GM12872 (cell line): ENCODE measurements around the gene KNL1.

ENCODE experiments used
- TF ChIP-seq, protein P1 (sequence below): IDR thresholded peaks from 3 replicates; pipeline ENCODE4 v1.5.1; 2011; ENCODE audit warnings: low read depth, mild to moderate bottlenecking, low read length, moderate library complexity; ENCODE audit not compliant: insufficient read depth

Gene KNL1

DNA sequence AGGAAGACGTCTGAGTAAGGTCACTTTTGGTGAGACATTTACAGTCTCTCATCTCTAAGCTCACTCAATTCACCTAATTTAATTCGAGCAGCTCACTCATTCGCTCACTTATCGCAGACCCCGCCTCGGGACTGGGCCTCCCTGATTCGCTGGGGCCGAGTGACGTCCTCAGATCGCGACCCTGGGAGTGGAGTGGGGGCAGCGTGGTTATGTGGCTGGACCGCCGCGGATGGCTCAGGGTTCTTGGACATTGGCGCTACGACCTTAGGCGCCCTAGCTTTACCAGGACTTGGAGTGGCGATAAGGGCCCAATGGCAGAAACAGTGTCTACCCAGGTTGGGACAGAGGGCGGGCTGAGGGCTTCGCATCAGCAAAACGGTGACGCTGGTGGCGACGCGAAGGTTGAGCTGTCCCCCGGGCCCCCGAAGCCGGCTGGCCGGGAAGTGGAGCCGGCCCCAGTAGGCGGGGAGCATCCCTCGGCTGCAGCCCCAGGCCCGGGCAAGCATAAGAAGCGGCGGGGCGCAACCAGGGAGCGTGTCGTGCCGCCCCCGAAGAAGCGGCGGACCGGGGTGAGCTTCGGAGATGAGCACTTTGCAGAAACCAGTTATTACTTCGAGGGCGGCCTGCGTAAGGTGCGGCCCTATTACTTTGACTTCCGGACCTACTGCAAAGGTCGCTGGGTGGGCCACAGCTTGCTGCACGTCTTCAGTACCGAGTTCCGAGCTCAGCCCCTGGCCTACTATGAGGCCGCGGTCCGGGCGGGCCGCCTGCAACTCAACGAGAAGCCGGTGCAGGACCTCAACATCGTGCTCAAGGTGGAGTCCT is 24.7 kb upstream of the KNL1 start, which contains the start of gene RPUSD2:
TSS of gene RPUSD2 (plus strand) at position 171 of the 825 bp plus-strand sequence. CDS start at position 210, 39 bp downstream.
- TF ChIP-seq, protein P1, sequence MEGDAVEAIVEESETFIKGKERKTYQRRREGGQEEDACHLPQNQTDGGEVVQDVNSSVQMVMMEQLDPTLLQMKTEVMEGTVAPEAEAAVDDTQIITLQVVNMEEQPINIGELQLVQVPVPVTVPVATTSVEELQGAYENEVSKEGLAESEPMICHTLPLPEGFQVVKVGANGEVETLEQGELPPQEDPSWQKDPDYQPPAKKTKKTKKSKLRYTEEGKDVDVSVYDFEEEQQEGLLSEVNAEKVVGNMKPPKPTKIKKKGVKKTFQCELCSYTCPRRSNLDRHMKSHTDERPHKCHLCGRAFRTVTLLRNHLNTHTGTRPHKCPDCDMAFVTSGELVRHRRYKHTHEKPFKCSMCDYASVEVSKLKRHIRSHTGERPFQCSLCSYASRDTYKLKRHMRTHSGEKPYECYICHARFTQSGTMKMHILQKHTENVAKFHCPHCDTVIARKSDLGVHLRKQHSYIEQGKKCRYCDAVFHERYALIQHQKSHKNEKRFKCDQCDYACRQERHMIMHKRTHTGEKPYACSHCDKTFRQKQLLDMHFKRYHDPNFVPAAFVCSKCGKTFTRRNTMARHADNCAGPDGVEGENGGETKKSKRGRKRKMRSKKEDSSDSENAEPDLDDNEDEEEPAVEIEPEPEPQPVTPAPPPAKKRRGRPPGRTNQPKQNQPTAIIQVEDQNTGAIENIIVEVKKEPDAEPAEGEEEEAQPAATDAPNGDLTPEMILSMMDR, result no peak

DNA sequence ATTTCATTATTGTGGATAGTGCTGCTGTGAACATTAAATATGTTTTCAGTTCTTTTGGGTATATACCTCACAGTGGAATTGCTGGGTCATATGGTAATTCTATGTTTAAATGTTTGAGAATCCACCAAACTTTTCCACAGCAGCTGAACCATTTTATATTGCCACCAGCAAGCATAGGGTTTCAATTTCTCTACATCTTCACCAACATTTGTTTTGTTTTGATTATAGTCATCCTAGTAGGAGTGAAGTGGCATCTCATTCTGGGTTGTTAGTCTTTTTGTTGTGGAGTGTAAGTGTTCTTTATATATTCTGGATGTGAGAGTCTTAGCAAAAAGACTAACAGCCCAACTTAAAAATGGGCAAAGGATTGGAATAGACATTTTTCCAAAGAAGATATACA is 18.9 kb upstream of the KNL1 start:
- TF ChIP-seq, protein P1, result no peak

GRCh38 chr15:40578892-40579291 is 15.2 kb upstream of the KNL1 start:
- TF ChIP-seq, protein P1, result no peak

DNA sequence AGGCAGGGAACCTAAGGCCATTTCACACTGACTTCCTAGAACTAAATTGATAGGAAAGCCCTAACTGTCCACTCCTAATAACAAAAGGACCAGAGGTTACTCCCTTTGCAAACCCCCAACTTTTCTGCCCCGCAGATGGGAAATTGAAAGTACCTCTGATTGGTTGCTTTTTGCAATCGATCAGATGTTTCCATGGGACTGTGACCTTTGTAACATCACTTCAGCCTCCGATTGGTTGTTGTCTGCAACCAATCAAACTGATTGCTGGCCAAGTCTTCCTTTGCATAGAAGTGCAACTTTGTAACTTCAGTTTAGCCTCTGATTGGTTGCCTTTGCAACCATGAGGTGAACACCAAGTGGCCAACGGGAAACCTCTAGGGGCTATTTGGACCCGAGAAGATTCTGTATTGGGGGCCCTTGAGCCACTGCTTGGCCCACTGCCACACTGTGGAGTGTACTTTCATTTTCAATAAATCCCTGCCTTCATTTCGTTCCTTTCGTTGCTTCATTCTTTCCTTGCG is 11.3 kb upstream of the KNL1 start:
- TF ChIP-seq, protein P1, result no peak

DNA sequence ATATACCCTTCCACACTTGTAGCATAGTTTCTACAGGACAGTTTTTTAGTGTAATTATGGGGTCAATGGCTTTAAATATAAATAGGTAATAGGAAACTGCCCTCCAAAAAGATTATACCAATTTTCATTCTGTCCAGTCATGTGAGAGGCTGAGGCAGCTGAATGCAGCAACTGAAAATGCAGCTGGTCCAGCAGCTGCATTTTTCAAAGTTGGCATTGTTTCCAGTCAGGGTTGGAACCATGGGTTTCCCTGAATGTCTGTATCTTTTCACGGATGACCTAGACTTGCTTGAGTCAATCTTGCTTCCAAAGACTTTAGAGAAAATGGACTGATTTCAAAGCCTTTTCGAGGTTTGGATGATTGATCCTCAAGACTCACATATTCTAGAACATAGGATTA is 9.9 kb upstream of the KNL1 start:
- TF ChIP-seq, protein P1, result no peak

GRCh38 chr15:40590667-40591050 is 3.4 kb upstream of the KNL1 start:
- TF ChIP-seq, protein P1, result no peak

- TF ChIP-seq, protein P1, result no peak
Observed at GRCh38 chr15:40591389-40591788, 2.7 kb upstream of the KNL1 start.
